Cerebellar nuclear complex (tissue), 1 donor: ENCODE results near the gene ABCF1.

Experiments
- DNase-seq, 2 experiments: peaks; one replicate each; lab custom pipeline; 2025; lab: John Stamatoyannopoulos, UW

ABCF1 gene

GRCh38 chr6:30557683-30557981, 13.6 kb upstream of the ABCF1 start:
- DNase-seq = no peak

- DNase-seq = no peak
These were observed 10.3 kb upstream of the ABCF1 start for GRCh38 chr6:30560930-30561329.

GRCh38 chr6:30562470-30563425, 8.5 kb upstream of the ABCF1 start:
- DNase-seq = no peak

- DNase-seq = no peak
These were observed 7.1 kb upstream of the ABCF1 start for GRCh38 chr6:30564114-30564513.

- DNase-seq = no peak
These were observed 5.5 kb upstream of the ABCF1 start for GRCh38 chr6:30565772-30566171.

- no peak for DNase-seq
These were observed 3.0 kb upstream of the ABCF1 start for GRCh38 chr6:30568245-30568644.

GRCh38 chr6:30570263-30570662, 979 bp upstream of the ABCF1 start:
- no peak for DNase-seq

GRCh38 chr6:30570740-30571074, 535 bp upstream of the ABCF1 start:
- no peak for DNase-seq

GRCh38 chr6:30571762-30572082, 480 bp downstream of the ABCF1 start:
- no peak for DNase-seq

GRCh38 chr6:30572148-30572547, 906 bp downstream of the ABCF1 start:
- no peak for DNase-seq

GRCh38 chr6:30573113-30573512, 1.9 kb downstream of the ABCF1 start:
- no peak for DNase-seq

GRCh38 chr6:30578051-30578450, 6.8 kb downstream of the ABCF1 start:
- DNase-seq = no peak

- no peak for DNase-seq
These were observed 12.7 kb downstream of the ABCF1 start for GRCh38 chr6:30583921-30584320.

- no peak for DNase-seq
These were observed 18.6 kb downstream of the ABCF1 start for GRCh38 chr6:30589754-30590358.

GRCh38 chr6:30590509-30590908, 19.3 kb downstream of the ABCF1 start:
- DNase-seq = no peak

- DNase-seq = no peak
These were observed 19.8 kb downstream of the ABCF1 start for GRCh38 chr6:30591008-30591407.

- no peak for DNase-seq
These were observed 21.0 kb downstream of the ABCF1 start for GRCh38 chr6:30592287-30592686.

- peak in 1 of 2 experiments; percentile 26 for DNase-seq
These were observed 26.3 kb downstream of the ABCF1 start for GRCh38 chr6:30597315-30598144.

- DNase-seq = no peak
These were observed 27.8 kb downstream of the ABCF1 start for GRCh38 chr6:30598912-30599624.

- DNase-seq = no peak
These were observed 28.5 kb downstream of the ABCF1 start for GRCh38 chr6:30599625-30600324.

GRCh38 chr6:30600451-30600961, 29.3 kb downstream of the ABCF1 start:
- no peak for DNase-seq

- no peak for DNase-seq
These were observed 30.2 kb downstream of the ABCF1 start for GRCh38 chr6:30601436-30601814.
